Fibroblast of villous mesenchyme (primary cell): ENCODE results near the gene VTI1B. TPM values are rescaled to one million over a fixed set of nuclear protein-coding genes. Genes with fewer than 3 reads are reported as not detected.

ENCODE experiments used
- DNase-seq: peaks from one replicate; pipeline ENCODE4 v3.0.0-alpha.2; 2010; ENCODE audit warnings: low read depth
- H3K4me3 ChIP-seq: 2 replicates; pipeline ENCODE4 v1.5.1; 2011; ENCODE audit warnings: low read depth, mild to moderate bottlenecking, low read length
- total RNA-seq: library from RNA; depleted of rRNA; stranded (reverse); fragments of >200 nt; gene quantifications from 2 replicates; pipeline ENCODE4 v1.2.3, GENCODE V29; 2012
- TF ChIP-seq, protein P1 (sequence below): IDR thresholded peaks from 2 replicates; pipeline ENCODE4 v1.5.1; 2012; ENCODE audit warnings: low read depth, mild to moderate bottlenecking, low read length; ENCODE audit not compliant: insufficient read depth

The VTI1B gene
- total RNA-seq, 1 donor, result 52.2 TPM

GRCh38 chr14:67697006-67697405 lies 22.6 kb upstream of the VTI1B start:
- H3K4me3 ChIP-seq, result no peak overlapping the region
- peak; percentile 95 for DNase-seq
- TF ChIP-seq, protein P1, sequence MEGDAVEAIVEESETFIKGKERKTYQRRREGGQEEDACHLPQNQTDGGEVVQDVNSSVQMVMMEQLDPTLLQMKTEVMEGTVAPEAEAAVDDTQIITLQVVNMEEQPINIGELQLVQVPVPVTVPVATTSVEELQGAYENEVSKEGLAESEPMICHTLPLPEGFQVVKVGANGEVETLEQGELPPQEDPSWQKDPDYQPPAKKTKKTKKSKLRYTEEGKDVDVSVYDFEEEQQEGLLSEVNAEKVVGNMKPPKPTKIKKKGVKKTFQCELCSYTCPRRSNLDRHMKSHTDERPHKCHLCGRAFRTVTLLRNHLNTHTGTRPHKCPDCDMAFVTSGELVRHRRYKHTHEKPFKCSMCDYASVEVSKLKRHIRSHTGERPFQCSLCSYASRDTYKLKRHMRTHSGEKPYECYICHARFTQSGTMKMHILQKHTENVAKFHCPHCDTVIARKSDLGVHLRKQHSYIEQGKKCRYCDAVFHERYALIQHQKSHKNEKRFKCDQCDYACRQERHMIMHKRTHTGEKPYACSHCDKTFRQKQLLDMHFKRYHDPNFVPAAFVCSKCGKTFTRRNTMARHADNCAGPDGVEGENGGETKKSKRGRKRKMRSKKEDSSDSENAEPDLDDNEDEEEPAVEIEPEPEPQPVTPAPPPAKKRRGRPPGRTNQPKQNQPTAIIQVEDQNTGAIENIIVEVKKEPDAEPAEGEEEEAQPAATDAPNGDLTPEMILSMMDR, result no peak

DNA sequence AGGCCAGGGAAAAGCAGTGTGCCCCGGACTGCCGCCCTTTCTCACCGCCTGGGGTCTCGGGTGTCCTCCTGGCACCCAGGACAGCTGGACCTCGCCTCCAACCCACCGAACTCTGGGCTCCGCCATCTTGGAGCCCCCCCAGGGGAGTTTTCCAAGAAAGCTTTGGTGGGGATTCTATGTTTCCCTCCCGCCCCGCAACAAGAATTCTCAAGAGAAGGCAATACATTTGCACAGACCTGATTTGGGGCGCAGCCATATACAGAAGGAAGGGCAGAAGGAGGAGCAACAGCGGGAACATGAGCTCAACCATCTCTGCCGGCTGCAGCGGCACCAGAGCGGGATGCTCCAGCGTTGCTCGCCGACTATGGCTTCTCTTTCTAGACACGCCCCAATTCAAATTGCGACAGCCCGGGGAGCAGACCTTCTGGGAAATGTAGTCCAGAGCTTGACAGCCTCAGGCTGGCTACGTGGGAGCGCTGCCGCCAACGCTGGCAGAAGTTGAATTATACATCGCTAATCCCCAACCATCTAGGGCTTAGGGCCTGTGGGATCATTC lies 21.0 kb upstream of the VTI1B start, which contains the start of gene RDH11:
RDH11 (minus strand) TSS at position 371 of the 556 bp plus-strand sequence; CDS start at position 310, 61 bp downstream.
- H3K4me3 ChIP-seq, result peak within 1 kb of the TSS; percentile 81
- TF ChIP-seq, protein P1, result no peak
- peak; percentile 97 for DNase-seq

DNA sequence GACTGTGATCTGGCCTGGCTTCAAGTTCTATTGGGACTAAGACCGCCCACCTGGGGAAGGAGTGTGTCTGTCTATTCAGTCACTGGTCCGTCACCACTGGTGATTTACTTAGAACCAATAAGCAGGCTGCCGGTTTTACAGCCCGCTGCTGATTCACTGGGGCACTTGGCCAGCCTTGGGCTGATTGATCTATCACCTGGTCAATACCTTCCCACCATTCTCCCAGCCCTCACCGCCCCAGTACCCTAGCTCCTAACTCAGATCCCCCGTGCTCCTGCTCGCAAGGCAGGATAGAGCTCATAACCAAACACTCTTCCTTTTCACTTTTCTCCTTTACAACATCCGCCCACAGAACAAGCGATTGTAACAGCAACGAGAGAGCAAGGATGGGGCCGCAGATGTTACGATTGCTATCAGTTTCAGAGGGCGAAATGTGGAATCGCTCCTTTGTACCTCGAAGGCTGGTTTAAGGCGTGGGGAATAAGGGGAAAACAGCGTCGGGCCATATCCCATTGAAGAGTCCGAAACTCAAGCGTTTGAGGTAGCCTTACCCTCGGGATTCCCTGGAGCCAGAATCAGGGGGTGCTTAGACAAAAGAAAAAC lies 20.5 kb upstream of the VTI1B start:
- peak overlapping the region; percentile 81 for H3K4me3 ChIP-seq
- TF ChIP-seq, protein P1, result no peak
- DNase-seq, result peak; percentile 94

GRCh38 chr14:67690011-67690410 lies 15.6 kb upstream of the VTI1B start:
- H3K4me3 ChIP-seq, result no peak overlapping the region
- DNase-seq, result no peak
- TF ChIP-seq, protein P1, result no peak

- H3K4me3 ChIP-seq, result no peak overlapping the region
- DNase-seq, result no peak
- TF ChIP-seq, protein P1, result no peak
Observed at GRCh38 chr14:67683842-67684241, 9.4 kb upstream of the VTI1B start.

DNA sequence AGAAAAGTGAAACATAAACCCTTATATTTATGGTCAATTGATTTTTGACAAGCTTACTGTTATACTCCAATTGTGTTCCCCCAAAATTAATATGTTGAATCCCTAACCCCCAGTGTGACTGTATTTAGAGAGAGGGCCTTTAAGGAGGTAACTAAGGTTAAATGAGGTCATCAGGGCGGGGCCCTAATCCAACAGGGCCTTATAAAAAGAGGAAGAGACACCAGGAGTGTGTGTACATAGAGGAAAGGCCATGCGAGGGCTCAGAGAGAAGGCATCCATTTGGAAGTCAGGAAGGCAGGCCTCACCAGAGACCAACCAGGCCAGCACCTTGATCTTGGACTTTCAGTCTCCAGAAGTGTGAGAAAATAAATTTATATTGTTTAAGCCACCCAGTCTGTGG lies 6.5 kb upstream of the VTI1B start:
- TF ChIP-seq, protein P1, result no peak
- no peak for DNase-seq

More for the DNA sequence above, 6.5 kb upstream of the VTI1B start:
- no peak overlapping the region for H3K4me3 ChIP-seq
